GM15510 (cell line): ENCODE results near the gene EIF3L.
A peak's percentile ranks its signal among the peaks of the same experiment; 100 is the strongest.

ENCODE experiments used
- POLR2A ChIP-seq: IDR thresholded peaks from 3 replicates; pipeline ENCODE4 v1.6.1; 2011; ENCODE audit warnings: borderline replicate concordance; ENCODE audit not compliant: insufficient read length; ENCODE audit errors: extremely low read depth

EIF3L gene

GRCh38 chr22:37832022-37832857 lies 17.0 kb upstream of the EIF3L start:
- no peak for TF ChIP-seq POLR2A

GRCh38 chr22:37842015-37842793 lies 7.0 kb upstream of the EIF3L start:
- TF ChIP-seq POLR2A: no peak

GRCh38 chr22:37843741-37844089 lies 5.5 kb upstream of the EIF3L start:
- TF ChIP-seq POLR2A: peak; percentile 3

- no peak for TF ChIP-seq POLR2A
Measured at GRCh38 chr22:37844904-37845329, 4.3 kb upstream of the EIF3L start.

GRCh38 chr22:37846433-37846832 lies 2.8 kb upstream of the EIF3L start:
- no peak for TF ChIP-seq POLR2A

- TF ChIP-seq POLR2A: no peak
Measured at GRCh38 chr22:37848587-37849088, 581 bp upstream of the EIF3L start.

- TF ChIP-seq POLR2A: no peak
Measured at GRCh38 chr22:37850801-37851200, 1.6 kb downstream of the EIF3L start.

- no peak for TF ChIP-seq POLR2A
Measured at GRCh38 chr22:37852418-37852817, 3.2 kb downstream of the EIF3L start.

- no peak for TF ChIP-seq POLR2A
Measured at GRCh38 chr22:37854946-37855345, 5.7 kb downstream of the EIF3L start.

GRCh38 chr22:37855462-37855861 lies 6.2 kb downstream of the EIF3L start:
- no peak for TF ChIP-seq POLR2A

GRCh38 chr22:37860796-37861421 lies 11.7 kb downstream of the EIF3L start:
- TF ChIP-seq POLR2A: no peak

GRCh38 chr22:37862570-37863325 lies 13.5 kb downstream of the EIF3L start:
- no peak for TF ChIP-seq POLR2A

- no peak for TF ChIP-seq POLR2A
Measured at GRCh38 chr22:37865510-37865909, 16.3 kb downstream of the EIF3L start.

- no peak for TF ChIP-seq POLR2A
Measured at GRCh38 chr22:37870273-37870672, 21.1 kb downstream of the EIF3L start.
